HG02852 (cell line): ENCODE data around the gene ZNF415.
A peak's percentile ranks its signal among the peaks of the same experiment; 100 is the strongest.
"Not testable (repeated sequence)": the region's sequence is repeated elsewhere in the genome, so short reads cannot be mapped to it uniquely, and the experiment has no call there.

Source experiments
- ATAC-seq: cut with Tn5 transposase; IDR thresholded peaks from one replicate; pipeline ENCODE4 v1.9.1; 2021; ENCODE audit warnings: mild to moderate bottlenecking, moderate library complexity; ENCODE audit not compliant: unreplicated experiment

Gene ZNF415

GRCh38 chr19:53103234-53104203 lies 29.2 kb downstream of the ZNF415 start, which contains the start of gene ZNF160:
Gene ZNF160, minus strand, starts transcription at chr19:53103422. Its CDS starts 17,146 bp downstream, at chr19:53086276.
- ATAC-seq: peak; percentile 92

GRCh38 chr19:53102756-53103233 lies 29.9 kb downstream of the ZNF415 start:
- ATAC-seq: peak; percentile 27

GRCh38 chr19:53102206-53102755 lies 30.4 kb downstream of the ZNF415 start:
- ATAC-seq: no peak

GRCh38 chr19:53101518-53101917 lies 31.2 kb downstream of the ZNF415 start:
- ATAC-seq: no peak

GRCh38 chr19:53098570-53098969 lies 34.1 kb downstream of the ZNF415 start:
- ATAC-seq: not testable (repeated sequence)

- not testable (repeated sequence) for ATAC-seq
Measured at GRCh38 chr19:53096982-53097690, 35.6 kb downstream of the ZNF415 start.

GRCh38 chr19:53096579-53096978 lies 36.1 kb downstream of the ZNF415 start:
- not testable (repeated sequence) for ATAC-seq

GRCh38 chr19:53094754-53095575 lies 37.7 kb downstream of the ZNF415 start:
- ATAC-seq: no peak

- no peak for ATAC-seq
Measured at GRCh38 chr19:53092723-53093122, 40.0 kb downstream of the ZNF415 start.

- no peak for ATAC-seq
Measured at GRCh38 chr19:53091413-53092254, 41.1 kb downstream of the ZNF415 start.

GRCh38 chr19:53088091-53088490 lies 44.6 kb downstream of the ZNF415 start:
- ATAC-seq: no peak

GRCh38 chr19:53086949-53087348 lies 45.8 kb downstream of the ZNF415 start:
- ATAC-seq: no peak

- no peak for ATAC-seq
Measured at GRCh38 chr19:53085496-53085895, 47.2 kb downstream of the ZNF415 start.

- no peak for ATAC-seq
Measured at GRCh38 chr19:53082929-53083328, 49.8 kb downstream of the ZNF415 start.

- no peak for ATAC-seq
Measured at GRCh38 chr19:53079313-53079924, 53.3 kb downstream of the ZNF415 start.

- ATAC-seq: no peak
Measured at GRCh38 chr19:53078668-53079067, 54.0 kb downstream of the ZNF415 start.

- no peak for ATAC-seq
Measured at GRCh38 chr19:53076984-53077383, 55.7 kb downstream of the ZNF415 start.

- no peak for ATAC-seq
Measured at GRCh38 chr19:53068834-53069233, 63.9 kb downstream of the ZNF415 start.

GRCh38 chr19:53068199-53068598 lies 64.5 kb downstream of the ZNF415 start:
- no peak for ATAC-seq
